ENCODE measurements around the gene KLHL29. TPM values are rescaled to one million over a fixed set of nuclear protein-coding genes. Genes with fewer than 3 reads are reported as not detected.

The KLHL29 gene
- total RNA-seq, 1 experiment from 2014 or later = 12.2 TPM

DNA sequence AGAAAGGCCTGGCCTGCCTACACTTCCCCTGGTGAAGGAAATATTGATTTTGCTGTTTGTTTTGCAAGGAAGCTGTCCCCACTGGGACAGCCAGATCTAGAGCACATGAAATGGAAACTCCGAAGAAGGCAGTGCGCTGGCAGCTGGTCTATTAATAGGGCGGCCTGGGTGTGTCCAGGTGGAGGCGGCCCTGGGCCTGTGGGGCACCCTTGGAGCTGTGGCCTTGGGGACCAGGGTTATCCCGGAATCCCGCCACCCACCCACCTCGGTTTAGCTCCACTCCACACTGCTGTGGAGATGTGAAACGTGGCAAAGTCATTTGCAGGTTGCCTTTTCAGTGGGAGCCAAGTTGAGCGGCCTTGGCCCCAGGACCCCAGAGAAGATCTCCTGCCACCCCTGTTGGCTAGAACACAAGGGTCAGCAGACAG lies 204.3 kb downstream of the KLHL29 start:
- ChIA-PET CTCF (no interaction called here), POLR2A (ENCODE audit: low non-redundant PET) (no interaction called here)
- Histone ChIP-seq H3K9me3 (ENCODE audit: low read depth, low read length, poor library complexity, severe bottlenecking) (no peaks in the 10 kb centered on the region), H3K4me1 (ENCODE audit: insufficient read depth, low read length, poor library complexity, severe bottlenecking) (peaks cover 42% of the 10 kb centered on the region), H3K4me3 (ENCODE audit: low read depth, low read length, poor library complexity, severe bottlenecking) (no peak overlapping the region), H3K27me3 (replicated peaks; ENCODE audit: insufficient read depth, low read depth, low read length, poor library complexity) (no peaks in the 10 kb centered on the region), H3K36me3 (ENCODE audit: insufficient read depth, low read length, poor library complexity, severe bottlenecking) (no peaks in the 10 kb centered on the region), H3K27ac (ENCODE audit: low read depth, low read length, poor library complexity, severe bottlenecking) (no peak overlapping the region)
- no TSS peak for BruUV-seq (replicated peaks)
- intact Hi-C loops (cut with micrococcal nuclease; ENCODE audit: unreplicated experiment) = no loop called here
- no peak for DNase-seq (ENCODE audit: low spot score)
- TF ChIP-seq EZH2 (IDR thresholded peaks at IDR 0.05; ENCODE audit: borderline replicate concordance, low read depth, low read length, poor library complexity, severe bottlenecking) = no peak
- TF ChIP-seq, protein P1, sequence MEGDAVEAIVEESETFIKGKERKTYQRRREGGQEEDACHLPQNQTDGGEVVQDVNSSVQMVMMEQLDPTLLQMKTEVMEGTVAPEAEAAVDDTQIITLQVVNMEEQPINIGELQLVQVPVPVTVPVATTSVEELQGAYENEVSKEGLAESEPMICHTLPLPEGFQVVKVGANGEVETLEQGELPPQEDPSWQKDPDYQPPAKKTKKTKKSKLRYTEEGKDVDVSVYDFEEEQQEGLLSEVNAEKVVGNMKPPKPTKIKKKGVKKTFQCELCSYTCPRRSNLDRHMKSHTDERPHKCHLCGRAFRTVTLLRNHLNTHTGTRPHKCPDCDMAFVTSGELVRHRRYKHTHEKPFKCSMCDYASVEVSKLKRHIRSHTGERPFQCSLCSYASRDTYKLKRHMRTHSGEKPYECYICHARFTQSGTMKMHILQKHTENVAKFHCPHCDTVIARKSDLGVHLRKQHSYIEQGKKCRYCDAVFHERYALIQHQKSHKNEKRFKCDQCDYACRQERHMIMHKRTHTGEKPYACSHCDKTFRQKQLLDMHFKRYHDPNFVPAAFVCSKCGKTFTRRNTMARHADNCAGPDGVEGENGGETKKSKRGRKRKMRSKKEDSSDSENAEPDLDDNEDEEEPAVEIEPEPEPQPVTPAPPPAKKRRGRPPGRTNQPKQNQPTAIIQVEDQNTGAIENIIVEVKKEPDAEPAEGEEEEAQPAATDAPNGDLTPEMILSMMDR (conservative IDR thresholded peaks at IDR 0.05; ENCODE audit: low read depth, low read length) = no peak

- Histone ChIP-seq H3K27me3 (replicated peaks; ENCODE audit: insufficient read depth, low read depth, low read length, poor library complexity) (no peaks in the 10 kb centered on the region), H3K27ac (ENCODE audit: low read depth, low read length, poor library complexity, severe bottlenecking) (no peak overlapping the region), H3K36me3 (ENCODE audit: insufficient read depth, low read length, poor library complexity, severe bottlenecking) (no peaks in the 10 kb centered on the region), H3K4me1 (ENCODE audit: insufficient read depth, low read length, poor library complexity, severe bottlenecking) (peaks cover 41% of the 10 kb centered on the region), H3K4me3 (ENCODE audit: low read depth, low read length, poor library complexity, severe bottlenecking) (no peak overlapping the region), H3K9me3 (ENCODE audit: low read depth, low read length, poor library complexity, severe bottlenecking) (no peaks in the 10 kb centered on the region)
- POLR2A ChIA-PET (ENCODE audit: low non-redundant PET) = no interaction called here
- TF ChIP-seq, protein P1 (conservative IDR thresholded peaks at IDR 0.05; ENCODE audit: low read depth, low read length) = no peak
- TF ChIP-seq EZH2 (IDR thresholded peaks at IDR 0.05; ENCODE audit: borderline replicate concordance, low read depth, low read length, poor library complexity, severe bottlenecking) = no peak
- intact Hi-C loops (cut with micrococcal nuclease; ENCODE audit: unreplicated experiment) = no loop called here
- CTCF ChIA-PET = no interaction called here
- DNase-seq (ENCODE audit: low spot score) = no peak
- BruUV-seq (replicated peaks) = no TSS peak
Measured at GRCh38 chr2:23589739-23590138, 204.8 kb downstream of the KLHL29 start.

DNA sequence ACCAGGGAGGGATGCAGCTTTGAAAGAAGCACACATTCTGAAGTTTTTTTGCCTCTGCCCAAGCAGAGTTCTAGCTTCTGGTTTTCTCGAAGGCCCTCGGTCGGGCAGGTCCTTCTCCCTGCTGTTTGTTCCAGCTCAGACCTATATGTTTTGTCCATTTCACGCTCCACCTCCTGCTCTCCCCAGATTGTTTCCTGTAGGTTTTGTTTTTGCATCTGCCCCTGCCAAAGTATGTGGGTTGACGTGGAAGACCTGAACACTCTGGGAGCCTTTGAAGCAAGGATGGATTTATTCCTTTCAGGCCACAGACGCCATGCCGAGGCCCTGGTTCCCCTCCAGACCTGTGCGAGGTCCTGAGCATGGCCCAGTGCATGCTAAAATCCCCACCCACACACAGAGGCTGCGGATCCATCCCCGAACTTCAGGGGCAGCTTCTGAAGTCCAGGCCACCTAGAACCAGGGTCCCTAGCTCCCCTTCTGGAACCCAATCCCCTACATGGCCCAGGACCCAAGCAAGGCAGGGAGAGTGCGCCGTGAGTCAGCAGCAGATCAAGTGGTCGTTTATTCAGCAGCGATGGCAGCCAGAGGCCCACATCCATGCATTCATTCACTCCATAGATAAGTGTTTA lies 205.4 kb downstream of the KLHL29 start:
- H3K9me3 ChIP-seq (ENCODE audit: low read depth, low read length, poor library complexity, severe bottlenecking) = no peaks in the 10 kb centered on the region
- DNase-seq (ENCODE audit: low spot score) = no peak
- H3K36me3 ChIP-seq (ENCODE audit: insufficient read depth, low read length, poor library complexity, severe bottlenecking) = no peaks in the 10 kb centered on the region
- ChIA-PET POLR2A (ENCODE audit: low non-redundant PET) (no interaction called here), CTCF (no interaction called here)
- intact Hi-C loops (cut with micrococcal nuclease; ENCODE audit: unreplicated experiment) = no loop called here
- H3K4me1 ChIP-seq (ENCODE audit: insufficient read depth, low read length, poor library complexity, severe bottlenecking) = peaks cover 41% of the 10 kb centered on the region
- no TSS peak for BruUV-seq (replicated peaks)
- no peak overlapping the region for H3K27ac ChIP-seq (ENCODE audit: low read depth, low read length, poor library complexity, severe bottlenecking)
- TF ChIP-seq EZH2 (IDR thresholded peaks at IDR 0.05; ENCODE audit: borderline replicate concordance, low read depth, low read length, poor library complexity, severe bottlenecking) = no peak
- TF ChIP-seq, protein P1 (conservative IDR thresholded peaks at IDR 0.05; ENCODE audit: low read depth, low read length) = no peak
- H3K4me3 ChIP-seq (ENCODE audit: low read depth, low read length, poor library complexity, severe bottlenecking) = no peak overlapping the region
- H3K27me3 ChIP-seq (replicated peaks; ENCODE audit: insufficient read depth, low read depth, low read length, poor library complexity) = no peaks in the 10 kb centered on the region
